ENCODE data around the gene RPLP1. TPM values are rescaled to one million over a fixed set of nuclear protein-coding genes. Genes with fewer than 3 reads are reported as not detected.
A peak's percentile ranks its signal among the peaks of the same experiment; 100 is the strongest.

The RPLP1 gene
- total RNA-seq, 3 donors from 2014 or later = 1,139 to 1,221 (median 1,218) TPM

DNA sequence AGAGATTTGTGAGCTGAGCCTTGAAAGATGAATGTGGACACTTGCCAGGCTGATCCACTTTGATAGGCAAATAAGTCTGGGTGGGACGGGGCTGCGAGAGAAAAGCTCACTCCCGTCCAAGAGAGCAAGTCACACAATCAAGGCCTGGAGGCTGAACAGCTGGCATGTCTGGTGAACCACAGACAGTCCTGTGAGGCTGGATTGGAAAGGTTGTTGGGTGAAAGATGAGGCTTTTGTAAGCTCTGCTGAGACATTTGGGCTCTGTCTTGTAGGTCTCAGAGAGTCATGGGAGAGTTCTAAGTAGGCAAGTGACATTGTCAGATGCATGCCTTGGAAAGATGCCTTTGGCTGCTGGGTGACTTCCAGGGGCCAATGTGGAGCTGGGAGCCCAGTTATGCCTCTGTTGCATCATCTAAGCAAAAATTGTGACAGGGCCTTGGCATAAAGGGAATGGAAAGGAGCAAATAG is 38.5 kb downstream of the RPLP1 start:
- intact Hi-C loops (cut with DNase I, micrococcal nuclease) = no loop called here
- no peak overlapping the region for H3K4me3 ChIP-seq
- DNase-seq (no peak), ATAC-seq (peak; percentile 36)
- no peaks in the 10 kb centered on the region for H3K36me3 ChIP-seq (ENCODE audit: low read depth)
- TF ChIP-seq, protein P1, sequence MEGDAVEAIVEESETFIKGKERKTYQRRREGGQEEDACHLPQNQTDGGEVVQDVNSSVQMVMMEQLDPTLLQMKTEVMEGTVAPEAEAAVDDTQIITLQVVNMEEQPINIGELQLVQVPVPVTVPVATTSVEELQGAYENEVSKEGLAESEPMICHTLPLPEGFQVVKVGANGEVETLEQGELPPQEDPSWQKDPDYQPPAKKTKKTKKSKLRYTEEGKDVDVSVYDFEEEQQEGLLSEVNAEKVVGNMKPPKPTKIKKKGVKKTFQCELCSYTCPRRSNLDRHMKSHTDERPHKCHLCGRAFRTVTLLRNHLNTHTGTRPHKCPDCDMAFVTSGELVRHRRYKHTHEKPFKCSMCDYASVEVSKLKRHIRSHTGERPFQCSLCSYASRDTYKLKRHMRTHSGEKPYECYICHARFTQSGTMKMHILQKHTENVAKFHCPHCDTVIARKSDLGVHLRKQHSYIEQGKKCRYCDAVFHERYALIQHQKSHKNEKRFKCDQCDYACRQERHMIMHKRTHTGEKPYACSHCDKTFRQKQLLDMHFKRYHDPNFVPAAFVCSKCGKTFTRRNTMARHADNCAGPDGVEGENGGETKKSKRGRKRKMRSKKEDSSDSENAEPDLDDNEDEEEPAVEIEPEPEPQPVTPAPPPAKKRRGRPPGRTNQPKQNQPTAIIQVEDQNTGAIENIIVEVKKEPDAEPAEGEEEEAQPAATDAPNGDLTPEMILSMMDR (IDR thresholded peaks at IDR 0.05) = no peak
- no peaks in the 10 kb centered on the region for H3K4me1 ChIP-seq (ENCODE audit: low read depth)
- no peaks in the 10 kb centered on the region for H3K9me3 ChIP-seq

DNA sequence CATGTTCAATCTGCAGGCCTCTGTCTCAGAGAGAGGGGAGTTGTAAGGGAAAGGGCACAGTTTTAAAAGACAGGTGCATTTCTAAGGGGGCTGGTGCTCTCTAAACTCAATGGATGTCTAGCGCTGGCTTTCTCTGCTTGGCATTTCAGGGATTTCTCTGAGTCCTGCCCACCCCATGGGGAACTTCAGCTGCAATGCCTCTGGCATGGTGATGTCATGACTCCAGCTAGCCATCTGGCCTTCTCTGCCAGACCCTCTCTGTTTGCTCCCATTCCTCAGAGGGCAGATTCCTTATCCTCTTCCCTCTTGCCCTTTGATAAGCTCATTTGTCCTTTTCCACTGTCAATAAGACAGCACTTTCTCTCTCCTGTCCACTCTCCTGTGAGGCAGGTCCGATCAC is 40.8 kb downstream of the RPLP1 start:
- no peak overlapping the region for H3K4me3 ChIP-seq
- ATAC-seq = no peak
- H3K36me3 ChIP-seq (ENCODE audit: low read depth) = no peaks in the 10 kb centered on the region
- DNase-seq = no peak
- TF ChIP-seq, protein P1 (IDR thresholded peaks at IDR 0.05) = no peak
- intact Hi-C loops (cut with DNase I, micrococcal nuclease) = no loop called here
- H3K4me1 ChIP-seq (ENCODE audit: low read depth) = no peaks in the 10 kb centered on the region
- H3K9me3 ChIP-seq = no peaks in the 10 kb centered on the region

DNA sequence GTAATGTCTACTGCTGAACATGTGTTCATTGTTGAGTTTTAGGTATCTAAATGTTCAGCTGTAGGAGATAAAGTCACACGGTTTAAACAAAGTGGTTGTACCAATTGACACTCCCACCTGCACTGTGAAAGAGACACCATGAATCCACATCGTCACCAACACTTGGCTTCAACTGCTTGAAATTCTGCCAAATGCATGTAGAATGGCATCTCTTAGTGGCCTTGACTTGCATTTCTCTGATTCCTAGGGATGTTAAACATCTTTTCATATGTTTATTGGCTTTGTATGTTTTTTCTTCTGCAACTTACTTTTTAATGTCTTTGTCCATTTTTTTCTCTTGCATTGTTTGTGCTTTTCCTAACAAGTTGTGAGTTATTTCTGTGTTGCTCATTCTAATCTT is 43.4 kb downstream of the RPLP1 start:
- DNase-seq = no peak
- intact Hi-C loops (cut with DNase I, micrococcal nuclease) = no loop called here
- ATAC-seq = no peak
- TF ChIP-seq, protein P1 (IDR thresholded peaks at IDR 0.05) = no peak
- Histone ChIP-seq H3K9me3 (no peaks in the 10 kb centered on the region), H3K36me3 (ENCODE audit: low read depth) (no peaks in the 10 kb centered on the region), H3K4me1 (ENCODE audit: low read depth) (no peaks in the 10 kb centered on the region), H3K4me3 (no peak overlapping the region)

DNA sequence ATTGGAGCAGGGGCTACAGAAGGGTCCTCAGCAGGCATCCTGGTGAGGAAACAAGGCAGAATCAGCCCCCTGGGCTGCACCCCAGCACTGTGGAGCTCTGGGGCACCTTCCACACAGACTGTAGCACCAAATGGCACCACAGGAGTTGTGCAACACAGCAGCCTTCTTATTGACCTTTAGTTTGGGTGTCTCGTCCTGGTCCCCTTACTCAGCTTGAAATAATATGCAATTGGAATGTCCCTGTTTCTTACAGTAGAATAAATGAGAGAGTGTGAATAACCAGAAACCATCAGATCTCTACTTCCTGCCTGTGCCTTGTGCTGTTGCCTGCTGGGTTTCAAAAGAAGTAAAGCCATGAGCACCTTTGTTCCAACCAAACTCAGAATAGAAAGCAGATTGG is 44.5 kb downstream of the RPLP1 start:
- ATAC-seq = no peak
- intact Hi-C loops (cut with DNase I, micrococcal nuclease) = no loop called here

DNA sequence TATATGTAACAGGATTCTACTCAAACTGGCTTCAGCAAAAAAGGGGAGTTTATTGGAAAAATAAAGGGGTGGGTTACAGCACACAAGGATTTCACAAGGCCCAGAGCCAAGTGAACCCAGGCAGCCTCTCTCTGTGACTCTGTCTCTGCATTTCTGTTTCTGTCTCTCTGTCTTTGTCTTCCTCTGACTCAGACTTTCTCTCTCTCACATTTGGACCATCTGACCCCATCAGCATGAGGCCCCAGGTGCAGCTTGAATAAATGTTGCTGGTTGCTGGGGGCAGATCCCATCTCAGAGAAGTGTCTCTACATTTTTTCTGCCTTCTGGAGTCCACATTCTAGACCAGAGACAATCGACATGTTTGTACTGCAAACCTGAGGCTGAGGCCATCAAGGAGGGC is 45.0 kb downstream of the RPLP1 start:
- H3K9me3 ChIP-seq = no peaks in the 10 kb centered on the region
- TF ChIP-seq, protein P1 (IDR thresholded peaks at IDR 0.05) = no peak
- no peak overlapping the region for H3K4me3 ChIP-seq
- no peak for DNase-seq
- H3K4me1 ChIP-seq (ENCODE audit: low read depth) = no peaks in the 10 kb centered on the region
- ATAC-seq = no peak
- no peaks in the 10 kb centered on the region for H3K36me3 ChIP-seq (ENCODE audit: low read depth)
- intact Hi-C loops (cut with DNase I, micrococcal nuclease) = no loop called here

More for the DNA sequence above, 44.5 kb downstream of the RPLP1 start:
- TF ChIP-seq, protein P1 (IDR thresholded peaks at IDR 0.05) = no peak
- no peaks in the 10 kb centered on the region for H3K4me1 ChIP-seq (ENCODE audit: low read depth)
- H3K4me3 ChIP-seq = no peak overlapping the region
- no peaks in the 10 kb centered on the region for H3K36me3 ChIP-seq (ENCODE audit: low read depth)
- H3K9me3 ChIP-seq = no peaks in the 10 kb centered on the region
- DNase-seq = no peak

DNA sequence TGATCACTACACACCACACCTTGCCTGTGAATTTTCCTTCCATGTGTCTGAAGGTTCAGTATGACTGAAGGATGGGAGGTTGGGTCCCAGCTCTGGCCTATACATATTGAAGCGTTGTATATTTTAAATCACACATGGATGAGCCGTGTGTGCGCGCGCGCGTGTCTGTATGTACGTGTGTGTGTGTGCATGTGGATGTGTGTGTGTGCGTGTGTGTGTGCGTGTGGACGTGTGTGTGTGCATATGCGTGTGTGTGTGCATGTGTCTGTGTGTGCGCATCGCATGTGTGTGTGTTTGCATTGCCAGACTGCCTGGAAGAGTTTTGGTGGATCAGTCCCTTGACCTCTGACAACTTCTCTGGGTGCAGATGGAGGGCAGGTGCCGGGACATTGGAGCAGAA is 45.7 kb downstream of the RPLP1 start:
- H3K4me1 ChIP-seq (ENCODE audit: low read depth) = no peaks in the 10 kb centered on the region
- DNase-seq = no peak
- intact Hi-C loops (cut with DNase I, micrococcal nuclease) = no loop called here

More for the DNA sequence above, 45.7 kb downstream of the RPLP1 start:
- Histone ChIP-seq H3K36me3 (ENCODE audit: low read depth) (no peaks in the 10 kb centered on the region), H3K9me3 (no peaks in the 10 kb centered on the region), H3K4me3 (no peak overlapping the region)
- ATAC-seq = no peak
- TF ChIP-seq, protein P1 (IDR thresholded peaks at IDR 0.05) = no peak
